Measurements from ENCODE around the gene KIRREL1.

The KIRREL1 gene

DNA sequence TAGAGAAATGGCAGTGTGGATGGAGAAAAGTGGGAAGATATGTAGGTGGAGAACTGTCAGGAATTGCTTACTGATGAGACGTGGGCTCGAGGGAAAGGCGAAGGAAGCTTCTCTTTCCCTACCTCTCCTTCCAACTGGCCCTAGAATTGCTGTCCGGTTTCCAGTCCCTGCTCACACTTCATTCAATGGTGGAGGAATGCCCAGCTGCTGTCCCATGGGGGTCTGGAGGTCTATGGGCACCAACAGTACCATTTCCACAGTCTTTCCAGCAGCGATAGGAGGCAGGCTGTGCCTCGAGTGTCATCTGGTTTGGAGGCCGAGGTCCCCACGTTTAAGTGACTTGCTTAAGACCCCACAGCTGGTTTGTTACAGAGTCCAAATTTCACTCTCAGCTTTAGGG, 155.7 kb downstream of the KIRREL1 start:
- no peak for DNase-seq

Data from T-helper 9 cell (primary cell).